Measurements from ENCODE around the gene FBXL14.

The FBXL14 gene

DNA sequence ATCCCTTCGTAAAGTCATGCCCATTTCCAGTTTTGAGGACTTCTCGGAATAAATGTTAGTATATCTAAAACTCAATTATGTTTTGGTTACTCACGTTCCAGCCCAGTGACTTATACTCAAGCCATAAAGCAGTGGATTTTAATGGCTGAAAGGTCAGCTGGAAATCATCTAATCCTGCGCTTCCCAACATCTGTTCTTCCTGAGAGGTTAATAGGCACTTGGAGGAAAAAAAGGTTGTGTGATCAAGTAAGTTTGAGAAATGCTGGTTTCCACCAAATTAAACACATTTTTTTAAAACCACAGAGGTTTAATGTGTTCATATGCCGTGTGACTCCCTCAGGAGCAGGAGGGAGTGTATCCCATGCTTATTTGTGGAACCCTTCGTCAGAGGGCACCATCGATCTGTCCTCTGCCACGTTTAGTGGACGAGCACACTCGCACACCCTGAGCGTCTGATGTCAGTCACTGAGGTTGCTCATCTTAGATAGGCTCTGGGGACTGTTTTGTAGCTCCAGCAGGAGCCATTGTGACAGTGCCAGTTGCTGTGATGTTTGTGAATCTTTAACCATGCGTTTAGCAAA, 41.4 kb downstream of the FBXL14 start:
- Histone ChIP-seq H3K4me1 (no peaks in the 10 kb centered on the region), H3K4me3 (ENCODE audit: low read depth, low read length) (no peak overlapping the region), H3K9me3 (ENCODE audit: control insufficient read depth, low read length) (no peaks in the 10 kb centered on the region), H3K4me2 (ENCODE audit: low read length) (no peak overlapping the region), H3K27ac (no peak overlapping the region), H3K9ac (no peak overlapping the region), H3K36me3 (ENCODE audit: control insufficient read depth, insufficient read depth, low read length) (no peaks in the 10 kb centered on the region), H2AFZ (no peak overlapping the region), H3K79me2 (peaks cover 5% of the 10 kb centered on the region), H3K27me3 (ENCODE audit: control insufficient read depth, insufficient read depth, low read length) (no peaks in the 10 kb centered on the region)
- TF ChIP-seq, protein P1, sequence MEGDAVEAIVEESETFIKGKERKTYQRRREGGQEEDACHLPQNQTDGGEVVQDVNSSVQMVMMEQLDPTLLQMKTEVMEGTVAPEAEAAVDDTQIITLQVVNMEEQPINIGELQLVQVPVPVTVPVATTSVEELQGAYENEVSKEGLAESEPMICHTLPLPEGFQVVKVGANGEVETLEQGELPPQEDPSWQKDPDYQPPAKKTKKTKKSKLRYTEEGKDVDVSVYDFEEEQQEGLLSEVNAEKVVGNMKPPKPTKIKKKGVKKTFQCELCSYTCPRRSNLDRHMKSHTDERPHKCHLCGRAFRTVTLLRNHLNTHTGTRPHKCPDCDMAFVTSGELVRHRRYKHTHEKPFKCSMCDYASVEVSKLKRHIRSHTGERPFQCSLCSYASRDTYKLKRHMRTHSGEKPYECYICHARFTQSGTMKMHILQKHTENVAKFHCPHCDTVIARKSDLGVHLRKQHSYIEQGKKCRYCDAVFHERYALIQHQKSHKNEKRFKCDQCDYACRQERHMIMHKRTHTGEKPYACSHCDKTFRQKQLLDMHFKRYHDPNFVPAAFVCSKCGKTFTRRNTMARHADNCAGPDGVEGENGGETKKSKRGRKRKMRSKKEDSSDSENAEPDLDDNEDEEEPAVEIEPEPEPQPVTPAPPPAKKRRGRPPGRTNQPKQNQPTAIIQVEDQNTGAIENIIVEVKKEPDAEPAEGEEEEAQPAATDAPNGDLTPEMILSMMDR (IDR thresholded peaks at IDR 0.05): no peak

DNA sequence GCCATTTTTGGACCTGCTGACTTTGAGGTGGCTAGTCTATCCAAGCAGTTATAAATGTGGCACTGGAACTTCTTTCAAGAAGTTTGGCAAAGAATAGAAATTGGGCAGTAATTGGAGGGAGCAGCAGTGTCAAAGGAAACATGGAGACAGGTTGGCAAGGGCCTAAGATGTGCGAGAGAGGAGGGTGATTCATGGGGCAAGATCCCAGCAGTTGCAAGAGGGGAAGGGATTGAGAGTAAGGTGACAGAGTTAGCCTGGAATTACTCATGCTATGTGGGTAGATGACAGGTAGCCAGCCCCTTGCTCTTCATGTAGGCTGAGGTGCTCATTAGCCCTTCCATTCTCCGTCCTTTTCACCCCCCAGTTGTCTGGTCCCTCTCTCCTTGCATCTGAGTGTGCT, 42.2 kb downstream of the FBXL14 start:
- Histone ChIP-seq H3K27me3 (ENCODE audit: control insufficient read depth, insufficient read depth, low read length) (no peaks in the 10 kb centered on the region), H3K9ac (no peak overlapping the region), H3K4me1 (no peaks in the 10 kb centered on the region), H3K27ac (no peak overlapping the region), H3K4me2 (ENCODE audit: low read length) (no peak overlapping the region), H3K9me3 (ENCODE audit: control insufficient read depth, low read length) (no peaks in the 10 kb centered on the region), H2AFZ (no peak overlapping the region), H3K79me2 (peaks cover 5% of the 10 kb centered on the region), H3K4me3 (ENCODE audit: low read depth, low read length) (no peak overlapping the region), H3K36me3 (ENCODE audit: control insufficient read depth, insufficient read depth, low read length) (no peaks in the 10 kb centered on the region)
- TF ChIP-seq, protein P1 (IDR thresholded peaks at IDR 0.05): no peak

- Histone ChIP-seq H3K9ac (no peak overlapping the region), H3K27me3 (ENCODE audit: control insufficient read depth, insufficient read depth, low read length) (no peaks in the 10 kb centered on the region), H3K4me2 (ENCODE audit: low read length) (no peak overlapping the region), H3K36me3 (ENCODE audit: control insufficient read depth, insufficient read depth, low read length) (no peaks in the 10 kb centered on the region), H2AFZ (no peak overlapping the region), H3K4me3 (ENCODE audit: low read depth, low read length) (no peak overlapping the region), H3K27ac (no peak overlapping the region), H3K9me3 (ENCODE audit: control insufficient read depth, low read length) (no peaks in the 10 kb centered on the region), H3K4me1 (no peaks in the 10 kb centered on the region), H3K79me2 (peaks cover 8% of the 10 kb centered on the region)
- TF ChIP-seq, protein P1 (IDR thresholded peaks at IDR 0.05): no peak
Measured at GRCh38 chr12:1551496-1551895, 42.9 kb downstream of the FBXL14 start.

- Histone ChIP-seq H3K79me2 (peaks cover 14% of the 10 kb centered on the region), H3K36me3 (ENCODE audit: control insufficient read depth, insufficient read depth, low read length) (no peaks in the 10 kb centered on the region), H3K9me3 (ENCODE audit: control insufficient read depth, low read length) (no peaks in the 10 kb centered on the region), H3K9ac (no peak overlapping the region), H3K27ac (no peak overlapping the region), H3K4me2 (ENCODE audit: low read length) (no peak overlapping the region), H2AFZ (no peak overlapping the region), H3K27me3 (ENCODE audit: control insufficient read depth, insufficient read depth, low read length) (no peaks in the 10 kb centered on the region), H3K4me3 (ENCODE audit: low read depth, low read length) (no peak overlapping the region), H3K4me1 (no peaks in the 10 kb centered on the region)
- TF ChIP-seq, protein P1 (IDR thresholded peaks at IDR 0.05): no peak
Measured at GRCh38 chr12:1546931-1547640, 47.3 kb downstream of the FBXL14 start.

Data from parathyroid adenoma (tissue), 2 donors.